Adrenal gland (tissue), 12 donors: ENCODE measurements around the gene NUAK2. TPM values are rescaled to one million over a fixed set of nuclear protein-coding genes. Genes with fewer than 3 reads are reported as not detected.

ENCODE experiments used
- DNase-seq, 7 donors: peaks; one replicate each; pipeline ENCODE4 v3.0.0-alpha.2; 2019 to 2020
- H3K27ac ChIP-seq, 5 donors: fragments of 200-600 bp; sonication (generic) in 4 of 5; 1 replicate in 3 of 5; 2 replicates in 2 of 5; pipeline versions ENCODE4 v1.5.1 to v1.8.0; 2016 to 2020; ENCODE audit warnings: mild to moderate bottlenecking in 1 of 5
- H3K27me3 ChIP-seq: fragments of 200-600 bp; 2 replicates; pipeline ENCODE4 v1.8.0; 2021
- H3K36me3 ChIP-seq, 2 donors: fragments of 200-600 bp; replicated peaks in 1 of 2; 1 replicate in 1 of 2; 2 replicates in 1 of 2; pipeline versions ENCODE4 v1.5.1 to v1.8.0; 2018 to 2022
- H3K4me1 ChIP-seq, 2 donors: fragments of 200-600 bp; replicated peaks in 1 of 2; 1 replicate in 1 of 2; 2 replicates in 1 of 2; pipeline versions ENCODE4 v1.5.1 to v1.8.0; 2018 to 2021
- H3K4me3 ChIP-seq, 4 donors: fragments of 200-600 bp; sonication (generic) in 3 of 4; one replicate each; pipeline ENCODE4 v1.5.1; 2016 to 2018
- H3K9me3 ChIP-seq, 3 donors: fragments of 200-600 bp; sonication (generic) in 1 of 3; replicated peaks in 1 of 3; 1 replicate in 2 of 3; 2 replicates in 1 of 3; pipeline versions ENCODE4 v1.5.1 to v1.8.0; 2016 to 2021
- CTCF ChIP-seq, 6 experiments: fragments of 450-650 bp in 4 of 6; fragments of 200-600 bp in 2 of 6; sonication (generic) in 1 of 6; IDR thresholded peaks; 1 replicate in 5 of 6; 2 replicates in 1 of 6; pipeline versions ENCODE4 v1.5.1 to v1.8.0; 2016 to 2021; ENCODE audit warnings: antibody characterized with exemption in 6 of 6, mild to moderate bottlenecking in 2 of 6, moderate library complexity in 1 of 6
- POLR2A ChIP-seq, 2 donors: fragments of 450-650 bp; IDR thresholded peaks; one replicate each; pipeline ENCODE4 v1.6.1; 2017; ENCODE audit warnings: antibody characterized with exemption in 2 of 2, mild to moderate bottlenecking in 2 of 2, moderate library complexity in 1 of 2
- WGBS, 4 donors: extraction: QIAGEN DNeasy Blood & Tissue Kit in 2 of 4; methylation state at CpG; one replicate each; pipeline versions ENCODE4 v1.1.5 to v1.1.7; 2013 to 2017; 5-methylcytosine and 5-hydroxymethylcytosine counted together
- intact Hi-C, 2 donors: fragments of 100-400 bp; cut with DNase I; formaldehyde crosslinking; loops; one replicate each; pipeline versions ENCODE4 v1.14.1 to v1.15.0; 2022 to 2023
- polyA plus RNA-seq, 3 donors: library from polyadenylated mRNA; stranded (reverse); fragments of 200-250 nt in 2 of 3; fragments of 350-450 nt in 1 of 3; fragmentation: Illumina TruSeq in 1 of 3; extraction: RNeasy Lipid Tissue Mini Kit (QIAGEN cat#74804) in 1 of 3; gene quantifications; one replicate each; pipeline ENCODE4 v1.2.3, GENCODE V29; 2013 to 2014
- total RNA-seq, 9 donors: library from RNA; depleted of rRNA in 4 of 9; stranded (reverse); fragments of >200 nt in 4 of 9; fragments of 120-200 nt in 1 of 9; fragmentation: NEBNext Ultra II Directional in 1 of 9; extraction: Animal tissue kit (Norgen Biotek cat#: 25700) in 1 of 9; gene quantifications; one replicate each; pipeline versions ENCODE4 v1.1.0 to v1.2.4, GENCODE V29; 2013 to 2023
- donor health status: healthy with polysubstance abuse.
- donor health status: Bipolar disorder and iron deficiency.
- donor health status: DM: yes; HTN: yes; CAD: no.
- donor health status: DM: no; HTN: no; CAD: no.
- donor health status: DM: no; HTN: no; CAD: no.
- donor health status: DM: yes; HTN: yes; CAD: no.

The NUAK2 gene
- total and polyA plus RNA-seq, 12 donors = 0.95 to 9.9 (median 4.0) TPM

- TF ChIP-seq POLR2A (IDR thresholded peaks at IDR 0.05) (no peak), CTCF (IDR thresholded peaks at IDR 0.05) (peak; percentile 59 to 90 (median 86))
- Histone ChIP-seq H3K36me3 (no peaks in the 10 kb centered on the region), H3K9me3 (no peaks in the 10 kb centered on the region), H3K27me3 (no peaks in the 10 kb centered on the region), H3K4me1 (peaks cover 25 to 28% of the 10 kb centered on the region in 2 donors), H3K27ac (peak overlapping the region in 3 of 5 donors; percentile 46 to 69 (median 60)), H3K4me3 (no peak overlapping the region)
- DNase-seq = peak; percentile 63 to 91 (median 75)
- intact Hi-C loops = loop anchor here (2.0 to 5.0 kb wide), 2 partner anchors 76 to 78 kb away; no protein-coding TSS in a partner anchor
- 20 to 22% (median 21%) methylated on average over 4 to 5 of the region's 5 CpGs for WGBS, 4 donors
These were observed 32.9 kb upstream of the NUAK2 start for GRCh38 chr1:205354259-205355074.

- intact Hi-C loops = loop anchor here (2.0 to 5.0 kb wide), 2 partner anchors 77 to 79 kb away; no protein-coding TSS in a partner anchor
- peaks cover 25 to 27% of the 10 kb centered on the region in 2 donors for H3K4me1 ChIP-seq
- no peak overlapping the region for H3K4me3 ChIP-seq
- H3K9me3 ChIP-seq = no peaks in the 10 kb centered on the region
- no peak for TF ChIP-seq POLR2A (IDR thresholded peaks at IDR 0.05)
- TF ChIP-seq CTCF (IDR thresholded peaks at IDR 0.05) = no peak
- H3K27me3 ChIP-seq = no peaks in the 10 kb centered on the region
- no peak overlapping the region for H3K27ac ChIP-seq
- WGBS, 4 donors = 66 to 74% (median 72%) methylated on average over 6 of the region's 6 CpGs
- H3K36me3 ChIP-seq = no peaks in the 10 kb centered on the region
- no peak for DNase-seq
These were observed 32.1 kb upstream of the NUAK2 start for GRCh38 chr1:205353612-205354011.

- 78 to 85% (median 82%) methylated on average over 4 of the region's 4 CpGs for WGBS, 4 donors
- no peak overlapping the region for H3K27ac ChIP-seq
- H3K4me1 ChIP-seq = peaks cover 25 to 27% of the 10 kb centered on the region in 2 donors
- TF ChIP-seq POLR2A (IDR thresholded peaks at IDR 0.05) (no peak), CTCF (IDR thresholded peaks at IDR 0.05) (no peak)
- intact Hi-C loops = loop anchor here in 1 of 2 donors (5.0 kb wide), 1 partner anchor 79 kb away; no protein-coding TSS in a partner anchor
- DNase-seq = no peak
- H3K36me3 ChIP-seq = no peaks in the 10 kb centered on the region
- no peaks in the 10 kb centered on the region for H3K9me3 ChIP-seq
- no peak overlapping the region for H3K4me3 ChIP-seq
- H3K27me3 ChIP-seq = no peaks in the 10 kb centered on the region
These were observed 31.6 kb upstream of the NUAK2 start for GRCh38 chr1:205353191-205353590.

- H3K27me3 ChIP-seq = no peaks in the 10 kb centered on the region
- DNase-seq = peak in 6 of 7 donors; percentile 42 to 80 (median 58)
These were observed 30.6 kb upstream of the NUAK2 start for GRCh38 chr1:205351984-205352713.

More at GRCh38 chr1:205351984-205352713, 30.6 kb upstream of the NUAK2 start:
- no peaks in the 10 kb centered on the region for H3K9me3 ChIP-seq
- WGBS, 4 donors = 41 to 71% (median 66%) methylated on average over 10 to 11 of the region's 11 CpGs
- peaks cover 23% of the 10 kb centered on the region in 2 donors for H3K4me1 ChIP-seq
- intact Hi-C loops = loop anchor here in 1 of 2 donors (5.0 kb wide), 1 partner anchor 80 kb away; no protein-coding TSS in a partner anchor
- H3K4me3 ChIP-seq = no peak overlapping the region
- TF ChIP-seq POLR2A (IDR thresholded peaks at IDR 0.05) = no peak
- peak in 1 of 6 experiments; percentile 22 for TF ChIP-seq CTCF (IDR thresholded peaks at IDR 0.05)
- H3K36me3 ChIP-seq = no peaks in the 10 kb centered on the region
- H3K27ac ChIP-seq = peak overlapping the region in 1 of 5 donors; percentile 14
